Loucy (cell line): Measurements from ENCODE around the gene SLC22A23.

ENCODE experiments used
- EZH2phosphoT487 ChIP-seq: fragments of 200-600 bp; IDR thresholded peaks from 2 replicates; pipeline ENCODE4 v1.6.1; 2018; ENCODE audit warnings: antibody characterized with exemption, mild to moderate bottlenecking, moderate library complexity, borderline replicate concordance
- TF ChIP-seq, protein P1 (sequence below): fragments of 200-600 bp; sonication (generic); conservative IDR thresholded peaks from 2 replicates; pipeline ENCODE4 v1.5.1; 2014; ENCODE audit warnings: mild to moderate bottlenecking, antibody characterized with exemption, low read length

DNA sequence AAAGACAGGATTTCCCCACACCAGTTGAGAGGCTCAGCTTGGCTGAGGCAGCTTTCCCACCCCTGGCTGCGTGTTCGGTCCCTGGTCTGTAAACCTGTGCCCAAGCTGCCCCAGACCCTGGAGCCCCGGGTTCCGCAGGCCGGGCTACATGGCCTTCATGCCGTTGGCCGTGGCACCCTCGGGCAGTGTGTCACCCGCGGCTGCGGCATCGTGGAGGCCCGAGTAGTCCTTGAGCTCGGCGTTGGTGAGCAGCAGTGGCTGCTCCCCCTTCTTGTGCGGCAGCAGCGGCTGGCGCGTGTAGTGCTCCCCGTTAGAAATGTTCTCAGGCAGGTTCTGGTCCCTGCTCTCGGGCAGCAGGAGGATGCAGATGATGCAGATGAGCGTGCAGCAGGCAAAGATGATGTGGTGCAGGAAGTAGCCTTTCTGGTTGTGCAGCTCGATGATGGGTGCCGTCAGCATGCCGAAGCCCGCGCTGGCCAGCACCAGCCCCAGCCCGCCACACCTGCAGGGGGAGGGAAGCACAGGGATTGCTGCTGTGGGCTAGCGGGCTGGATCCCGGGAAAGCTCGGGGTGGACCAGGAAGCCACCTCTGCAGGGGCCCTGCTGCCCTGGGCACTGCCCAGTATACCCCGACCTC lies 183.8 kb downstream of the SLC22A23 start:
- no peak for TF ChIP-seq EZH2phosphoT487
- TF ChIP-seq, protein P1, sequence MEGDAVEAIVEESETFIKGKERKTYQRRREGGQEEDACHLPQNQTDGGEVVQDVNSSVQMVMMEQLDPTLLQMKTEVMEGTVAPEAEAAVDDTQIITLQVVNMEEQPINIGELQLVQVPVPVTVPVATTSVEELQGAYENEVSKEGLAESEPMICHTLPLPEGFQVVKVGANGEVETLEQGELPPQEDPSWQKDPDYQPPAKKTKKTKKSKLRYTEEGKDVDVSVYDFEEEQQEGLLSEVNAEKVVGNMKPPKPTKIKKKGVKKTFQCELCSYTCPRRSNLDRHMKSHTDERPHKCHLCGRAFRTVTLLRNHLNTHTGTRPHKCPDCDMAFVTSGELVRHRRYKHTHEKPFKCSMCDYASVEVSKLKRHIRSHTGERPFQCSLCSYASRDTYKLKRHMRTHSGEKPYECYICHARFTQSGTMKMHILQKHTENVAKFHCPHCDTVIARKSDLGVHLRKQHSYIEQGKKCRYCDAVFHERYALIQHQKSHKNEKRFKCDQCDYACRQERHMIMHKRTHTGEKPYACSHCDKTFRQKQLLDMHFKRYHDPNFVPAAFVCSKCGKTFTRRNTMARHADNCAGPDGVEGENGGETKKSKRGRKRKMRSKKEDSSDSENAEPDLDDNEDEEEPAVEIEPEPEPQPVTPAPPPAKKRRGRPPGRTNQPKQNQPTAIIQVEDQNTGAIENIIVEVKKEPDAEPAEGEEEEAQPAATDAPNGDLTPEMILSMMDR: no peak
